ENCODE measurements around the gene AMDHD1.
"Not testable (repeated sequence)": the region's sequence is repeated elsewhere in the genome, so short reads cannot be mapped to it uniquely, and the experiment has no call there.

Gene AMDHD1

DNA sequence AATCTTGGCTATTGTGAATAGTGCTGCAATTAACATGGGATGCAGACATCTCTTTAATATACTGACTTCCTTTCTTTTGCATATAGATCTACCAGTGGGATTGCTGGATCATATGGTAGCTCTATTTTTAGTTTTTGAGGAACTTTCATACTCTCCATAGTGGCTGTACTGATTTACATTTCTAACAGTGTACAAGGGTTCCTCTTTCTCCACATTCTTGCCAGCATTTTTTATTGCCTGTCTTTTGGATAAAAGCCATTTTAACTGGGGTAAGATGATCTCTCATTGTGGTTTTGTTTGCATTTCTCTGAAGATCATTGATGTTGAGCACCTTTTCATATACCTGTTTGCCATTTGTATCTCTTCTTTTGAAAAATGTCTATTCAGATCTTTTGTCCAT, 8.4 kb downstream of the AMDHD1 start:
- DNase-seq: no peak
- TF ChIP-seq POLR2A (IDR thresholded peaks at IDR 0.05; ENCODE audit: low read length): no peak
- TF ChIP-seq GATA1 (IDR thresholded peaks at IDR 0.05; ENCODE audit: low read depth, low read length): no peak

DNA sequence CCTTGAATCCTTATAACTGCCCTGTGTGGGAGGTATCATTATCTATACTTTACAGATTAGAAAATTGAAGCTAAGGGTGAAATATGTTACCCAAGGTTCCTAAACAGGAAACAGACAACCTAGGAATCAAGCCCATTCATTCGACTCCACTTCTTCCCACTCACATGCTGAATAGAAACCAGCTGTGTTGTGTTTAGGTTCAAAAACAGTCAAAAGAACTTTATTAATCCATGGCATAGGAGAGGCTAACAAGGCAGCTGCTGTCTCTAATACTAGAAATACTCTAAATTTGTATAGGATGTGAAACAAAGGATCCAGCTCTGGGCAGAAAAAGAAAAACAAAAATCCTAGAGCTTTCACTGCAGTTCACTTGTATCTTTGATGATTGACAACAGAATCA, 9.9 kb downstream of the AMDHD1 start:
- DNase-seq: no peak
- TF ChIP-seq POLR2A (IDR thresholded peaks at IDR 0.05; ENCODE audit: low read length): no peak
- TF ChIP-seq GATA1 (IDR thresholded peaks at IDR 0.05; ENCODE audit: low read depth, low read length): no peak

DNA sequence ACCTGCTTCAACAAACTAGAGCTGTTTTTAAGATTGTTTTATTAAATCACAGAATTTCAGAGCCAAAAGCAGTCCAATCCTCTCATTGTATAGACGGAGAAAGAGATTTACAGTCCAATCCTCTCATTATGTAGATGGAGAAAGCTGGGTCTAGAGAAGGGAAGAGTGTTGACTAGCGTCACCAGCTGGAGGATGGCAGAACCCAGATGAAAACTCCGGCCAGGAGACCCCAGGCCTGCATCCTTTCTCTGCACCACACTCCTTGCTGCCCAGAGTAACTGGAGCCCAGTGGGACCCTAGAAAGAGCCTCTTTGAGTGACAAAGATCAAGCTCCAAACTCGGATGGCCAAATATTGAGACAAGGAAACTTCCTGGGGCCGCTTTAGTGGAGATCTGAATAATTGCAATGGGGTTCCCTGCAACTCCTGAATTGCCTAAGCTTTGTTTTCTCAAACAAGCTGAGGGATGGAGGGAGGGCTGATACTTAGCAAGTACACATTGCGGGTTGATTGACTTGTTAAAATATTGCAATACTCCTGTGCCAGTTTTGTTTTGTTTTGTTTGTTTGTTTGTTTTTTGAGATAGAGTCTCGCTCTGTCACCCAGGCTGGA, 12.5 kb downstream of the AMDHD1 start:
- TF ChIP-seq GATA1 (IDR thresholded peaks at IDR 0.05; ENCODE audit: low read depth, low read length) (no peak), POLR2A (IDR thresholded peaks at IDR 0.05; ENCODE audit: low read length) (no peak)

DNA sequence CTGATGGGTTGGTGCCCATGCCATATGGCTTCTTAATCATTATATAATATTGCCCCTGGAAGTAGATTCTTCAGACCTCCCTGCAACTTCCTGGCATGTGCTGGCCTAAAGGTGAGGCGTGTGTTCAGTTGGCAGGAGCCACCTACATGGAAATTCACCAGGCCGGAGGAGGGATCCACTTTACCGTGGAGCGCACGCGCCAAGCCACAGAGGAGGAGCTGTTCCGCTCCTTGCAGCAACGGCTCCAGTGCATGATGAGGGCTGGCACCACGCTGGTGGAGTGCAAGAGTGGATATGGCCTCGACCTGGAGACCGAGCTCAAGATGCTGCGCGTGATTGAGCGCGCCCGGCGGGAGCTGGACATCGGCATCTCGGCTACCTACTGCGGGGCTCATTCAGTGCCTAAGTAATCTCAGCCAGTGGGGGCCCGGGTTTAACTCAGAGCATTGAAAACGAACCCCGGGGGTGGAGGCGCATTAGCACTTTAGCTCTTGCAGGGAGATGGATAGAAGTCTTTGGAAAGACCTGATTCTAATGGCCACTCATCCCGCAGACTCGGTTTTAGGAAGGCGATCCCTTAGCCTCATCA, 13.5 kb downstream of the AMDHD1 start:
- TF ChIP-seq POLR2A (IDR thresholded peaks at IDR 0.05; ENCODE audit: low read length): no peak
- no peak for TF ChIP-seq GATA1 (IDR thresholded peaks at IDR 0.05; ENCODE audit: low read depth, low read length)
- no peak for DNase-seq

More for the DNA sequence above, 12.5 kb downstream of the AMDHD1 start:
- DNase-seq: no peak

DNA sequence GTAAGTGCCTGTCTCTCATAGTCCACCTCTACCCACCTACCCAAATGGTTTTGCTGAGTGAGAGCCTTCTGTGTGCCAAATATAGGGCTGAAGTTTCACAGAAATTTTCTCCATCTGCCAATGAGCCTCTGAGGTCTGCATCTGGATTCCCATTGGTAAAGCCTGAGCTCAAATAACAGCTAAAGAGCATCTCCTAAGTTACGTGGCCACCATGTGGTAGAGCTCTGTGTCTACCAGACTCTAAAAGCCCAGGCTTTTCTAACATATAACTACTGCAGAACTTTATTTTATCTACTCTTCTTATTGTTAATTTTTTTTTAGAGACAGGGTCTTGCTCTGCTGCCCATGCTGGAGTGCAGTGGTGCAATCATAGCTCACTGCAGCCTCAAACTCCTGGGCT, 16.0 kb downstream of the AMDHD1 start:
- no peak for DNase-seq

DNA sequence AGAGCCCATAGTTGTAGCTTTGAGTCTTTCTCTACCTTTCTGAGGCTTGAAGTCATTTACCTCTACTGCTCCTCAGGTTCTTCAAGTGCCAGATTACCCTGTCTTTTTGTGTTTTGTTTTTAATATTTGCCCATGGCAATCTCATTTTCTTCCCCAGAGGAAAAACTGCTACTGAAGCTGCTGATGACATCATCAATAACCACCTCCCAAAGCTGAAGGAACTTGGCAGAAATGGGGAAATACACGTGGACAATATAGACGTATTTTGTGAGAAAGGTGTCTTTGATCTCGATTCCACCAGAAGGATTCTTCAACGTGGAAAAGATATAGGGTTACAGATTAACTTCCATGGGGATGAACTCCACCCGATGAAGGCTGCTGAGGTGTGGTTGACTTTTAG, 17.1 kb downstream of the AMDHD1 start:
- DNase-seq: no peak
- TF ChIP-seq GATA1 (IDR thresholded peaks at IDR 0.05; ENCODE audit: low read depth, low read length): no peak
- TF ChIP-seq POLR2A (IDR thresholded peaks at IDR 0.05; ENCODE audit: low read length): no peak

More for the DNA sequence above, 16.0 kb downstream of the AMDHD1 start:
- TF ChIP-seq POLR2A (IDR thresholded peaks at IDR 0.05; ENCODE audit: low read length): no peak
- TF ChIP-seq GATA1 (IDR thresholded peaks at IDR 0.05; ENCODE audit: low read depth, low read length): no peak

DNA sequence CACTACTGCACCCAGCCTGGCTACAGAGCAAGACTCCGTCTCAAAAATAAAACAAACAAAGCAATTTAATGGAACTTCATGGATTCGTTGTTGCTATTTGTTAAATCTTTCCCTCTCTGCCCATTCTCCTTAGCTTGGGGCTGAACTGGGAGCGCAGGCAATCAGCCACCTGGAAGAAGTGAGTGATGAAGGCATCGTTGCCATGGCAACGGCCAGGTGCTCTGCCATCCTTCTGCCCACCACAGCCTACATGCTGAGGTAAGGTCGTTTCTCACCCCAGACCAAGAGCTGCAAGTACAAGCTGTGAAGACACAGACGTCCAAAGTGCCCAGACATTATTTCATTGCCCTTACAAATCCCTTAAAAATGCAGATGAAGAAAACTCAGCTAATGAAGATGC, 19.1 kb downstream of the AMDHD1 start:
- DNase-seq: no peak
- TF ChIP-seq POLR2A (IDR thresholded peaks at IDR 0.05; ENCODE audit: low read length): no peak
- TF ChIP-seq GATA1 (IDR thresholded peaks at IDR 0.05; ENCODE audit: low read depth, low read length): no peak

DNA sequence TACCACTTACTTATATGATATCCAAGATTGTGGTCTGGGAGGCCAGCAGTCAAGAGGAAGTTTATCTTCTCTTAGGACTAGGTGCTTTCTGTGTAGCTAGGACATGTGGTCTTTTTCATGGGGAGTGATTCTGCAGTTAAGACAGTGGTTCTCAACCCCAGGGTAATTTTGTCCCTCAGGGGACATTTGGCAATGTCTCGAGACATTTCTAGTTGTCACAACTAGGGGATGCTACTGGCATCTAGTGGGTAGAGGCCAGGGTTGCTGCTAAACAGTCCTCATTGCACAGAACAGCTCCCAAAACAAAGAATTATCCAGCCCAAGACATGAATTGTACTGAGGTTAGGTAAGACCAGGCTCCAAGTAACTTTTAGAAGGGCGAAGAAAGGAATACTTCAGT, 20.0 kb downstream of the AMDHD1 start:
- DNase-seq: no peak
- TF ChIP-seq GATA1 (IDR thresholded peaks at IDR 0.05; ENCODE audit: low read depth, low read length) (no peak), POLR2A (IDR thresholded peaks at IDR 0.05; ENCODE audit: low read length) (no peak)

DNA sequence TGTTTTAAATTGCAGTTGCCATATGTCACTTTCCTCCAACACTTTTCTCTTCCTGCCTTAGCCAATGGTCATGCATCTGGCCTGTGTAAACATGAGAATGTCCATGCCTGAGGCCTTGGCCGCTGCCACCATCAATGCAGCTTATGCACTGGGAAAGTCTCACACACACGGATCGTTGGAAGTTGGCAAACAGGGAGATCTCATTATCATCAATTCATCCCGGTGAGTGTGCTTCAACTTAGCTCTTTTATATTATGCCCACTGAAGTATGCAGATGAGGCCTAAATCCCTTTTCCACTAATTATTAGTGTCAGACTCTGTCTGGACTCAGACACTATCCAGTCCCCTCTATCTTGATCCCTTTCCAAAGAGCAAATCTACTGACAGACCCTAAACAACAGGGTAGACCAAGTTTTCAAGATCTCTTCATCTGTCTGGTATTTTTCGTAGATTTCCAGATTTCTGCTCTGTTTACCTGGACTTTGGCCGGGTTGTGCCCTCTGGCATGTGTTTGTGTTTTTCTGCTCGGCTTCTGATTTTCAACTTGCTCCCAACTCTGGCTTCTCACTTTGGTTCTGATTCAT, 23.2 kb downstream of the AMDHD1 start:
- no peak for DNase-seq
- no peak for TF ChIP-seq GATA1 (IDR thresholded peaks at IDR 0.05; ENCODE audit: low read depth, low read length)
- no peak for TF ChIP-seq POLR2A (IDR thresholded peaks at IDR 0.05; ENCODE audit: low read length)

DNA sequence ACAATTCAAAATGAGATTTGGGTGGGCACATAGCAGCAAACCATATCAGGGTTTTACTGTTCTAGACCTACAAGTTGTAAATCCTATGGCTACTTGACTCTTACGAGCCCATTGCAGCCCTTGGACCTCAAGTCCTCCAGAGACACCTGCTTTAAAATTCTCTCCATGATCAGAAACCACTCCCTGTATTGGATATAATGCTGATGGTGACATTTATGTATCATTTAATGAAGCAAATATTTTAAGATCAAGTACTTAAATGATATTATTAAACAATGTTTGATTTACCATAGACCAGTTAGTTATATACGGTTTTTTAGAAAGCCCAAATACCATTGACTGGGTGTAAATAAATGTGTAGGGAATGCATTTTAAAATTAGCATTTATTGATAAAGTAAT, 24.2 kb downstream of the AMDHD1 start:
- DNase-seq: no peak

DNA sequence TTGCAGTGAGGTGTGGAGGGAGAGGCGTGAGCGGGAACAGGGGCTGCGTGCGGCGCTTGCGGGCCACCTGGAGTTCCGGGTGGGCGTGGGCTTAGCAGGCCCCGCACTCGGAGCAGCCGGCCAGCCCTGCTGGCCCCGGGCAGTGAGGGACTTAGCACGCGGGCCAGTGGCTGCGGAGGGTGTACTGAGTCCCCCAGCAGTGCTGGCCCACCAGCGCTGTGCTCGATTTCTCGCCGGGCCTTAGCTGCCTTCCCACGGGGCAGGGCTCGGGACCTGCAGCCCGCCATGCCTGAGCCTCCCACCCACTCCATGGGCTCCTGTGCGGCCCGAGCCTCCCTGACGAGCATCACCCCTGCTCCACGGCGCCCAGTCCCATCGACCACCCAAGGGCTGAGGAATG, 26.0 kb downstream of the AMDHD1 start:
- DNase-seq: not testable (repeated sequence)

More for the DNA sequence above, 24.2 kb downstream of the AMDHD1 start:
- no peak for TF ChIP-seq GATA1 (IDR thresholded peaks at IDR 0.05; ENCODE audit: low read depth, low read length)

DNA sequence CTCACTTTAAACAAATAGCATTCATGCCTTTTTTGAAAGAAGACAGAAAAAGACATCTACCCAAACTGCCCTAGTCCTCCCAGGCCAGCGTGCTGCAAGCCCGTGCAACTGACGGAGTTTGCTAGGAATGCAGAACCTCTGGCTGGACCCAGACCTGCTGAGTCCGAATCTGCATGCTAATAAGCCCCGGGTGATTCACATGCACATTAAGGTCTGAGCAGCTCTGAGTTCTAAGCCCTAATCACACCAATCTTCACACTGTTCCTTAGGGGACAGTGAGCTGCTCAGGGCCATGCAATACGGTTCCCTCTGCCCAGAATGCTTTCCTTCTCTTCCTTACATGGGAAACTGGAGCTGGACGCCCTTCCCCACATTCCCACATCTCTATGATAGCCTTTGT, 27.8 kb downstream of the AMDHD1 start:
- no peak for DNase-seq
- TF ChIP-seq POLR2A (IDR thresholded peaks at IDR 0.05; ENCODE audit: low read length) (no peak), GATA1 (IDR thresholded peaks at IDR 0.05; ENCODE audit: low read depth, low read length) (no peak)

DNA sequence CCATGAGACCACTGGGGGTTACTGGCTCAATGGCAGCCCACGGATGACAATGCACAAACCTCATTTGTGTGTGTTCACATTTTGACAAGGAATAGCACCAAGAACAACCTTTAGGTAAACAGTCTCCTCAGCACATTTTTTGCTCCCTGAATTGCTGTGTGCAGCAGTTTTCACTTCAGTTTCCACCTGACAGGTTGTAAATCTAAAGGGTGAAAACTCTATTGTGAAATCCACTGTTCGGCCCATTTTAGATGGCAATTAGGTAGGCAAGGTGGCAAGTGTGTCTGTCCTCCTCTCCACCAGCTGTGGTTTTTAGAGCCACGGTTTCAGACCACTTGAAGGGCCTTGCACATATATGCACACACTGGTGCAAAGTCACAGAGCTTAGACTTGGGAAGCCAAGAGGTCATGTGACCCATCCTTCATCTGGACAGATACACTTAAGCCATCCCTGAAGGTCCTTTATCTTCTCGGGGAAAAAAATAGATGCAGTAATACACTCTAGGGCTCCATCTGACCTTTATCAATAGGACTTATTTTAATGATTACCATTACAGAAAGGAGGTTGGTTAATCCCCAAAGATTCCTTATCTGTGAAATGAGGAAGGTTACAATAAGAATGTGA, 29.8 kb downstream of the AMDHD1 start:
- no peak for TF ChIP-seq POLR2A (IDR thresholded peaks at IDR 0.05; ENCODE audit: low read length)
- TF ChIP-seq GATA1 (IDR thresholded peaks at IDR 0.05; ENCODE audit: low read depth, low read length): no peak
- DNase-seq: no peak

DNA sequence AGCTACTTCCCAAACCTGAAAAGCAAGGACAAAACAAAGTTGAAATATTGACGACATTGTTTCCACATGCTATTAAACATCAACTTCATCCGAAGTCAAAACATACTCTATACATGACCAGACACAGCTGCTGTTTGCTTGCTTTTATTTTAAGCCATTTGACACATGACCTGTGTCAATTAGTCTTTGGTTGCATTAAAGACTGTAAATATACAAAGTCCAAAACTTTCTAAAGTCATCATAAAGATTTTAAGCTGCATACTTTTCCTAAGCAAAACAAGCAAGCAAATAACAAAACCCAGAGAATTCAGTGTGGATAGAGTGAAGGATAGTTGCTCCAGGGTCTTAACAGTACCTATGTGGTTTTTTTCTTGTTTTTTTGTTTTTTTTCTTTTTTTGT, 31.2 kb downstream of the AMDHD1 start:
- TF ChIP-seq GATA1 (IDR thresholded peaks at IDR 0.05; ENCODE audit: low read depth, low read length): no peak
- TF ChIP-seq POLR2A (IDR thresholded peaks at IDR 0.05; ENCODE audit: low read length): no peak
- no peak for DNase-seq

DNA sequence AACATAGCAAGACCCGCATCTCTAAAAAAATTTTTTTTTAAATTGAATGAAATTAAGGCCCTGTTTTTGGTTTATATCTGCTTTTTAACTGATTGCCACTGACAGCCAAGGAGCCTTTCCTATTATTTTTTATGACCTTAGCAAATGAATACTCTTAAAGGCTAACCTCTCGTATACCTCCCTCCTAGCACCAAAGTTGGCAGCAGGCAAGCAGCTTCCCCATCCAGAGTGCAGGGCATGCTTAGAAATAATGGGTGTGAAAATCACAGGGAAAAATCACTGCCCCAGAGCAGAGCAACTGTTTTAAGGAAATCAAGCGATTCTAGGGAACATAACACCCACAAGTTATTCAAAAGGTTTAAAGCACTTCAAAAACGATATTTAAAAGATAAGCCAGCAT, 32.4 kb downstream of the AMDHD1 start:
- TF ChIP-seq POLR2A (IDR thresholded peaks at IDR 0.05; ENCODE audit: low read length) (no peak), GATA1 (IDR thresholded peaks at IDR 0.05; ENCODE audit: low read depth, low read length) (no peak)
- no peak for DNase-seq

Data from erythroblast (primary cell).